Liver (tissue), 9 donors: Measurements from ENCODE around the gene ZCCHC14. TPM values are rescaled to one million over a fixed set of nuclear protein-coding genes. Genes with fewer than 3 reads are reported as not detected.

Source experiments
- DNase-seq: peaks from one replicate; pipeline ENCODE4 v3.0.0-alpha.2; 2017; ENCODE audit warnings: low spot score
- H3K27ac ChIP-seq, 2 donors: one replicate each; pipeline ENCODE4 v1.7.0; 2013; ENCODE audit warnings: inconsistent platforms in 2 of 2, low read length in 2 of 2, control low read depth in 1 of 2, low read depth in 1 of 2, mild to moderate bottlenecking in 1 of 2
- H3K27me3 ChIP-seq, 4 donors: one replicate each; pipeline versions ENCODE4 v1.6.1 to v1.7.0; 2013; ENCODE audit warnings: low read length in 3 of 4, inconsistent platforms in 1 of 4, mild to moderate bottlenecking in 1 of 4, moderate library complexity in 1 of 4; ENCODE audit not compliant: control insufficient read depth in 4 of 4, insufficient read depth in 4 of 4
- H3K36me3 ChIP-seq, 4 donors: one replicate each; pipeline versions ENCODE4 v1.6.1 to v1.7.0; 2013; ENCODE audit warnings: low read length in 3 of 4, mild to moderate bottlenecking in 3 of 4, low read depth in 1 of 4, moderate library complexity in 1 of 4; ENCODE audit not compliant: control insufficient read depth in 4 of 4, insufficient read depth in 3 of 4
- H3K4me1 ChIP-seq, 4 donors: one replicate each; pipeline versions ENCODE4 v1.6.1 to v1.7.0; 2013; ENCODE audit warnings: low read length in 3 of 4, mild to moderate bottlenecking in 3 of 4, moderate library complexity in 1 of 4; ENCODE audit not compliant: control insufficient read depth in 4 of 4, insufficient read depth in 4 of 4
- H3K4me3 ChIP-seq, 3 donors: one replicate each; pipeline versions ENCODE4 v1.6.1 to v1.7.0; 2013; ENCODE audit warnings: low read length in 3 of 3, control low read depth in 1 of 3, low read depth in 1 of 3, mild to moderate bottlenecking in 1 of 3
- H3K9ac ChIP-seq, 2 donors: one replicate each; pipeline ENCODE4 v1.7.0; 2013; ENCODE audit warnings: low read length in 2 of 2, mild to moderate bottlenecking in 2 of 2, moderate library complexity in 2 of 2, control low read depth in 1 of 2, low read depth in 1 of 2
- H3K9me3 ChIP-seq, 4 donors: one replicate each; pipeline versions ENCODE4 v1.6.1 to v1.7.0; 2013; ENCODE audit warnings: low read length in 3 of 4; ENCODE audit not compliant: control insufficient read depth in 4 of 4
- ATF3 ChIP-seq: IDR thresholded peaks from 2 replicates; pipeline ENCODE4 v1.6.1; 2016; ENCODE audit warnings: antibody characterized with exemption
- CTCF ChIP-seq: fragments of 150-350 bp; IDR thresholded peaks from 2 replicates; pipeline ENCODE4 v1.5.1; 2017; ENCODE audit warnings: improper control_type of control experiment, low read depth, low read length; ENCODE audit not compliant: missing input control
- EGR1 ChIP-seq, 2 donors: IDR thresholded peaks; 2 replicates each; pipeline ENCODE4 v1.6.1; 2016 to 2018; ENCODE audit warnings: antibody characterized with exemption in 2 of 2, low read depth in 2 of 2
- FOXA2 ChIP-seq: IDR thresholded peaks from 2 replicates; pipeline ENCODE4 v1.6.1; 2016; ENCODE audit warnings: antibody characterized with exemption
- HNF4G ChIP-seq: IDR thresholded peaks from 2 replicates; pipeline ENCODE4 v1.6.1; 2016; ENCODE audit warnings: antibody characterized with exemption
- RAD21 ChIP-seq, 2 donors: IDR thresholded peaks; 2 replicates each; pipeline ENCODE4 v1.6.1; 2016; ENCODE audit warnings: antibody characterized with exemption in 2 of 2, mild to moderate bottlenecking in 2 of 2
- RXRA ChIP-seq, 2 donors: IDR thresholded peaks; 2 replicates each; pipeline ENCODE4 v1.6.1; 2017 to 2018; ENCODE audit warnings: antibody characterized with exemption in 2 of 2, mild to moderate bottlenecking in 1 of 2
- TAF1 ChIP-seq: conservative IDR thresholded peaks from 2 replicates; pipeline ENCODE4 v1.6.1; 2016; ENCODE audit warnings: antibody characterized with exemption, mild to moderate bottlenecking
- YY1 ChIP-seq: IDR thresholded peaks from 2 replicates; pipeline ENCODE4 v1.6.1; 2016; ENCODE audit warnings: antibody characterized with exemption, mild to moderate bottlenecking
- ZBTB33 ChIP-seq: IDR thresholded peaks from 2 replicates; pipeline ENCODE4 v1.6.1; 2016; ENCODE audit warnings: antibody characterized with exemption
- WGBS: extraction: QIAGEN DNeasy Blood & Tissue Kit; methylation state at CpG from one replicate; pipeline ENCODE4 v1.1.7; 2013; 5-methylcytosine and 5-hydroxymethylcytosine counted together
- polyA plus RNA-seq, 2 donors: library from polyadenylated mRNA; stranded (reverse) in 1 of 2; unstranded in 1 of 2; fragments of 200-250 nt in 1 of 2; fragments of >200 nt in 1 of 2; fragmentation: Nextera tagmentation in 1 of 2; extraction: Ambion mirVana in 1 of 2; gene quantifications; one replicate each; pipeline versions ENCODE4 v1.2.1 to v1.2.3, GENCODE V29; 2013 to 2015
- total RNA-seq, 2 donors: library from RNA; depleted of rRNA; stranded (reverse); fragments of >200 nt; gene quantifications; one replicate each; pipeline ENCODE4 v1.2.3, GENCODE V29; 2014
- donor health status: healthy.
- donor health status: healthy.
- donor health status: healthy.
- donor health status: healthy.
- donor health status: healthy.

Gene ZCCHC14
- total and polyA plus RNA-seq, 4 donors: 6.3 to 21.7 (median 8.0) TPM

GRCh38 chr16:87417528-87417910 is 75.3 kb downstream of the ZCCHC14 start:
- Histone ChIP-seq H3K4me1 (no peaks in the 10 kb centered on the region), H3K27ac (no peak overlapping the region), H3K9ac (no peak overlapping the region), H3K4me3 (no peak overlapping the region), H3K36me3 (peaks cover 23 to 74% (median 39%) of the 10 kb centered on the region in 4 donors), H3K9me3 (no peaks in the 10 kb centered on the region), H3K27me3 (no peaks in the 10 kb centered on the region)
- no peak for DNase-seq
- WGBS: 92% methylated on average over 13 of the region's 13 CpGs
- no peak for TF ChIP-seq YY1
- TF ChIP-seq HNF4G: no peak
- TF ChIP-seq TAF1: no peak
- TF ChIP-seq FOXA2: no peak
- no peak for TF ChIP-seq ATF3
- TF ChIP-seq RAD21 (IDR thresholded peaks at IDR 0.05): no peak
- no peak for TF ChIP-seq ZBTB33
- TF ChIP-seq EGR1 (IDR thresholded peaks at IDR 0.05; ENCODE audit: low read depth in 2 of 2): no peak
- TF ChIP-seq RXRA (IDR thresholded peaks at IDR 0.05): no peak
- TF ChIP-seq CTCF: no peak

GRCh38 chr16:87416826-87417527 is 75.8 kb downstream of the ZCCHC14 start:
- DNase-seq: no peak

More at GRCh38 chr16:87416826-87417527, 75.8 kb downstream of the ZCCHC14 start:
- WGBS: 87% methylated on average over 23 of the region's 23 CpGs
- no peaks in the 10 kb centered on the region for H3K27me3 ChIP-seq
- no peaks in the 10 kb centered on the region for H3K4me1 ChIP-seq
- no peaks in the 10 kb centered on the region for H3K9me3 ChIP-seq
- TF ChIP-seq RAD21 (IDR thresholded peaks at IDR 0.05) (peak; percentile 76 to 77), EGR1 (IDR thresholded peaks at IDR 0.05; ENCODE audit: low read depth in 2 of 2) (no peak), CTCF (peak; percentile 60)
- H3K36me3 ChIP-seq: peaks cover 26 to 76% (median 44%) of the 10 kb centered on the region in 4 donors
- H3K9ac ChIP-seq: no peak overlapping the region
- no peak overlapping the region for H3K27ac ChIP-seq
- H3K4me3 ChIP-seq: no peak overlapping the region
